Cardiac fibroblast (primary cell): Measurements from ENCODE around the gene PCBD1.

Experiments
- DNase-seq, 2 donors: peaks; one replicate each; pipeline versions ENCODE4 v3.0.0 to v3.0.0-alpha.2; 2010; ENCODE audit warnings: low read depth in 2 of 2
- H3K4me3 ChIP-seq, 2 donors: replicated peaks in 1 of 2; 1 replicate in 1 of 2; 2 replicates in 1 of 2; pipeline ENCODE4 v1.5.1; 2011; ENCODE audit warnings: low read depth in 2 of 2, low read length in 2 of 2, mild to moderate bottlenecking in 2 of 2, moderate library complexity in 1 of 2
- TF ChIP-seq, protein P1 (sequence below): IDR thresholded peaks from one replicate; pipeline ENCODE4 v1.5.1; 2011; ENCODE audit warnings: low read depth, mild to moderate bottlenecking, low read length, inconsistent platforms

Gene PCBD1

DNA sequence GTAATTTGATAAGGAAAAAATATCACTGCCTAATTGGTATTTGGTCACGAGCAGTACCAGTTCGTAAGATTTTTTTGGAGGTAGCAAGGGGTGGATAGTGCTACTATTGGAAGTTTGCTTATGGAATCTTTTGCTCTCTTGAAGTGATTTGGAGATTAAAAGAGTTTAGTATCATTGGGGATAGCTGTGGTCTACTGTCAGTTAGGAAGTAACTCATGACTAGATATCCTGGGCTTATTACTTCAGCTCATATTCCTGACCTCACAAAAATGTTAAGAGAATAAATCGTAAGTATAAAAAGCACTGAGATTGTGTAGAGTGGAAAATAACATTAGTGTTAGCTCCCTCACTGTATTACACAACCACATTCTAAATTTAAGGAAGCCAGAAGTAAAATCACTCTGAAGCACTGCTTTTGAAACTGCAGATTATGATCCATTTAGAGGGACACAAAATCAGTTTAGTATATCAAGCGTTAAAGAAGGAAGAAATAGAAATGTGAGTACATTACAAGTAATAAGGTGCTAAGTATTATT, 50.0 kb downstream of the PCBD1 start:
- no peak overlapping the region for H3K4me3 ChIP-seq
- TF ChIP-seq, protein P1, sequence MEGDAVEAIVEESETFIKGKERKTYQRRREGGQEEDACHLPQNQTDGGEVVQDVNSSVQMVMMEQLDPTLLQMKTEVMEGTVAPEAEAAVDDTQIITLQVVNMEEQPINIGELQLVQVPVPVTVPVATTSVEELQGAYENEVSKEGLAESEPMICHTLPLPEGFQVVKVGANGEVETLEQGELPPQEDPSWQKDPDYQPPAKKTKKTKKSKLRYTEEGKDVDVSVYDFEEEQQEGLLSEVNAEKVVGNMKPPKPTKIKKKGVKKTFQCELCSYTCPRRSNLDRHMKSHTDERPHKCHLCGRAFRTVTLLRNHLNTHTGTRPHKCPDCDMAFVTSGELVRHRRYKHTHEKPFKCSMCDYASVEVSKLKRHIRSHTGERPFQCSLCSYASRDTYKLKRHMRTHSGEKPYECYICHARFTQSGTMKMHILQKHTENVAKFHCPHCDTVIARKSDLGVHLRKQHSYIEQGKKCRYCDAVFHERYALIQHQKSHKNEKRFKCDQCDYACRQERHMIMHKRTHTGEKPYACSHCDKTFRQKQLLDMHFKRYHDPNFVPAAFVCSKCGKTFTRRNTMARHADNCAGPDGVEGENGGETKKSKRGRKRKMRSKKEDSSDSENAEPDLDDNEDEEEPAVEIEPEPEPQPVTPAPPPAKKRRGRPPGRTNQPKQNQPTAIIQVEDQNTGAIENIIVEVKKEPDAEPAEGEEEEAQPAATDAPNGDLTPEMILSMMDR: no peak
- DNase-seq: no peak

GRCh38 chr10:70837660-70838059, 50.7 kb downstream of the PCBD1 start:
- DNase-seq: no peak
- TF ChIP-seq, protein P1: no peak
- H3K4me3 ChIP-seq: no peak overlapping the region

GRCh38 chr10:70836319-70836718, 52.0 kb downstream of the PCBD1 start:
- TF ChIP-seq, protein P1: no peak
- DNase-seq: no peak
- H3K4me3 ChIP-seq: no peak overlapping the region

DNA sequence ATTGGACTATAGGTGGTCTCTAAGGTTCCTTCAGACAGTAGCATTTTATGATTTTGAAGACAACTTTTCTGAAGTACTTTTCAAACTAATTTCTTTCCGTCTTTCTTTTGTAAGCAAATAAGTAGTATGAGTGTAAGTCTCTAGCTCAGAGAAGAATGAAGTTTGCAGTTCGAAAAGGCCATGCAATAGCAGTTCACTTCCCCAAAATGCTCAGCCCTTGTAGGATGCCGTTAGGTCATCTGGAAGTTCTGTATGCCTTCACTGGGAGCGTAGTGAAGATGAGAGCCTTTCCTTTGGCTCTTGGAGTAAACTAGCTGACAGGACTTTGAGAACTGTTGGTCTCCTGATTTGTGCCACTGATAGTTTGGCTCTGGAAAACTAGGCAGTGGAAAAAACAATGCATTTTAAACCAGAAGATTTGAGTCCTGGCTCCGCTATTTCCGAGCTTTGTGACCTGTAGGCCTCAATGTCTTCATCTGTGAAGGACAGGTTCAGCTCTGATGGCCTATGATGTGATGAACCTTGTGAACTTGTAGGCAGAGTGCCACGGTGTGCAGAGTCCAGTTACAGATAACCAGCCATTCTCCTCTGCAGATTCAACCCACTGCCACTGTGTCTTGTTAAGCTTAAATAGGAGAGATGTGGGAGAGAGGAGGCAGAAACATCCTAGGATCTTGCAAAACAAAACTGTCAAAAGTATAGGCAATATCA, 53.8 kb downstream of the PCBD1 start:
- H3K4me3 ChIP-seq: no peak overlapping the region
- DNase-seq: no peak
- TF ChIP-seq, protein P1: no peak

DNA sequence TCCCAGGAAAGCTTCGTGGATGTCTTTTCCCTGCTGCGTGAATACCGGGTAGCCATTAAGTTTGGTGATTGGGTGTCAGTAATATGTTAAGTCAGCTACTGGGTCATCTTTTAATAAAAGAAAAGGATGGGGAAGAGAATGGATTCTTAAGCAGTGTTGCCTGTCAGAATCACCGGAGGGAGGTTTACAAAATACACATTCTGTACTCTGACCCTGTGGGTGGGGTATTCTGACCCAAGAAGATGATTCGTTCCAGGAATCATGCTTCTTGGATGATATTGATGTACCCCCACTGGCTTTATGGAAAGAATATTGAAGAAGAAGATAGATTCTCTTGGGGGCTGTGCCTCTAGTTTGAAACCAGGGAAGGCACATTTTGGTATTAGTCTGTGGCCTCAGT, 54.3 kb downstream of the PCBD1 start:
- H3K4me3 ChIP-seq: no peak overlapping the region
- DNase-seq: no peak
- TF ChIP-seq, protein P1: no peak

- no peak overlapping the region for H3K4me3 ChIP-seq
- TF ChIP-seq, protein P1: no peak
- no peak for DNase-seq
Measured at GRCh38 chr10:70833601-70834000, 54.8 kb downstream of the PCBD1 start.
